Smooth muscle cell (in vitro differentiated cells): Measurements from ENCODE around the gene GNGT1. TPM values are rescaled to one million over a fixed set of nuclear protein-coding genes. Genes with fewer than 3 reads are reported as not detected.

Source experiments
- DNase-seq: peaks from one replicate; lab custom pipeline; 2025; ENCODE audit not compliant: unreplicated experiment; lab: John Stamatoyannopoulos, UW
- H2AFZ ChIP-seq: fragments of 200-600 bp; sonication (generic); 2 replicates; pipeline ENCODE4 v1.6.0; 2016; ENCODE audit warnings: antibody characterized with exemption, low read depth, mild to moderate bottlenecking
- H3F3A ChIP-seq: fragments of 200-600 bp; sonication (generic); 2 replicates; pipeline ENCODE4 v1.6.0; 2017; ENCODE audit warnings: antibody characterized with exemption, low read depth
- H3K27ac ChIP-seq: fragments of 200-600 bp; sonication (generic); 2 replicates; pipeline ENCODE4 v1.5.1; 2016; ENCODE audit warnings: low read depth, mild to moderate bottlenecking
- H3K27me3 ChIP-seq: fragments of 200-600 bp; sonication (generic); 2 replicates; pipeline ENCODE4 v1.6.1; 2016; ENCODE audit warnings: low read depth, mild to moderate bottlenecking
- H3K36me3 ChIP-seq: fragments of 200-600 bp; sonication (generic); 2 replicates; pipeline ENCODE4 v1.5.1; 2016; ENCODE audit warnings: low read depth
- H3K4me1 ChIP-seq: fragments of 200-600 bp; sonication (generic); 2 replicates; pipeline ENCODE4 v1.5.1; 2016; ENCODE audit warnings: low read depth
- H3K4me2 ChIP-seq: fragments of 200-600 bp; sonication (generic); 2 replicates; pipeline ENCODE4 v1.6.0; 2016; ENCODE audit warnings: mild to moderate bottlenecking
- H3K4me3 ChIP-seq: fragments of 200-600 bp; sonication (generic); 2 replicates; pipeline ENCODE4 v1.5.1; 2016; ENCODE audit warnings: mild to moderate bottlenecking
- H3K79me2 ChIP-seq: fragments of 200-600 bp; sonication (generic); 2 replicates; pipeline ENCODE4 v1.6.0; 2016; ENCODE audit warnings: low read depth, mild to moderate bottlenecking
- H3K9ac ChIP-seq: fragments of 200-600 bp; sonication (generic); 2 replicates; pipeline ENCODE4 v1.6.0; 2016; ENCODE audit warnings: low read depth
- H3K9me3 ChIP-seq: fragments of 200-600 bp; sonication (generic); replicated peaks from 2 replicates; pipeline ENCODE4 v1.5.1; 2016; ENCODE audit warnings: low read depth
- H4K20me1 ChIP-seq: fragments of 200-600 bp; sonication (generic); 2 replicates; pipeline ENCODE4 v1.6.0; 2016; ENCODE audit warnings: low read depth
- WGBS: methylation state at CpG from one replicate; pipeline ENCODE4 v1.1.7; 2016; ENCODE audit warnings: low lambda C conversion rate; 5-methylcytosine and 5-hydroxymethylcytosine counted together
- polyA plus RNA-seq: library from polyadenylated mRNA; unstranded; fragments of >200 nt; fragmentation: Nextera tagmentation; extraction: Ambion mirVana; gene quantifications from 2 replicates; pipeline ENCODE4 v1.2.1, GENCODE V29; 2016
- total RNA-seq: library from RNA; depleted of rRNA; stranded (reverse); fragments of >200 nt; gene quantifications from 2 replicates; pipeline ENCODE4 v1.2.3, GENCODE V29; 2014
- TF ChIP-seq, protein P1 (sequence below): fragments of 200-600 bp; sonication (generic); IDR thresholded peaks from 2 replicates; pipeline ENCODE4 v1.5.1; 2017; ENCODE audit warnings: borderline replicate concordance, mild to moderate bottlenecking, antibody characterized with exemption; ENCODE audit not compliant: insufficient read depth, poor library complexity, severe bottlenecking

Gene GNGT1
- total and polyA plus RNA-seq, 2 experiments from 2014 or later, result not detected

DNA sequence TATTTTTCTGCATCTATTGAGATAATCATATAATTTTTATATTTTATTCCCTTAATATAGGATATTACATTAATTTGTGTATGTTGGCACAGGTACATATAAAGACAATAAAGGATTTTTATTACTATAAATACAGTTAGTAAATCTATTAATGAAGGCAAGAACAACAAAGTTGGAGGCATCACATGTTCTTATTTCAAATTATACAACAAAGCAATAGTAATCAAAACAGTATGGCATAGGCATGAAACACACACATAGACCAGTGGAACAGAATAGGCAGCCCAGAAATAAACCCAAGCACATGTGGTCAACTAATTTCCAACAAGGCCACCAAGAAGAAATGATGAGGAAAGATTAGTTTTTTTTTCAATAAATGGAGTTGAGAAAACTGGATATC is 27.0 kb upstream of the GNGT1 start:
- H3K27me3 ChIP-seq, result no peaks in the 10 kb centered on the region
- no peak overlapping the region for H3K9ac ChIP-seq
- TF ChIP-seq, protein P1, sequence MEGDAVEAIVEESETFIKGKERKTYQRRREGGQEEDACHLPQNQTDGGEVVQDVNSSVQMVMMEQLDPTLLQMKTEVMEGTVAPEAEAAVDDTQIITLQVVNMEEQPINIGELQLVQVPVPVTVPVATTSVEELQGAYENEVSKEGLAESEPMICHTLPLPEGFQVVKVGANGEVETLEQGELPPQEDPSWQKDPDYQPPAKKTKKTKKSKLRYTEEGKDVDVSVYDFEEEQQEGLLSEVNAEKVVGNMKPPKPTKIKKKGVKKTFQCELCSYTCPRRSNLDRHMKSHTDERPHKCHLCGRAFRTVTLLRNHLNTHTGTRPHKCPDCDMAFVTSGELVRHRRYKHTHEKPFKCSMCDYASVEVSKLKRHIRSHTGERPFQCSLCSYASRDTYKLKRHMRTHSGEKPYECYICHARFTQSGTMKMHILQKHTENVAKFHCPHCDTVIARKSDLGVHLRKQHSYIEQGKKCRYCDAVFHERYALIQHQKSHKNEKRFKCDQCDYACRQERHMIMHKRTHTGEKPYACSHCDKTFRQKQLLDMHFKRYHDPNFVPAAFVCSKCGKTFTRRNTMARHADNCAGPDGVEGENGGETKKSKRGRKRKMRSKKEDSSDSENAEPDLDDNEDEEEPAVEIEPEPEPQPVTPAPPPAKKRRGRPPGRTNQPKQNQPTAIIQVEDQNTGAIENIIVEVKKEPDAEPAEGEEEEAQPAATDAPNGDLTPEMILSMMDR, result no peak
- no peak overlapping the region for H2AFZ ChIP-seq
- no peak overlapping the region for H3K4me3 ChIP-seq
- DNase-seq, result no peak
- no peaks in the 10 kb centered on the region for H3K9me3 ChIP-seq
- H3K27ac ChIP-seq, result no peak overlapping the region
- H3K4me1 ChIP-seq, result no peaks in the 10 kb centered on the region
- no peaks in the 10 kb centered on the region for H3F3A ChIP-seq
- no peak overlapping the region for H3K4me2 ChIP-seq
- H3K36me3 ChIP-seq, result no peaks in the 10 kb centered on the region
- no peaks in the 10 kb centered on the region for H3K79me2 ChIP-seq
- H4K20me1 ChIP-seq, result no peaks in the 10 kb centered on the region

DNA sequence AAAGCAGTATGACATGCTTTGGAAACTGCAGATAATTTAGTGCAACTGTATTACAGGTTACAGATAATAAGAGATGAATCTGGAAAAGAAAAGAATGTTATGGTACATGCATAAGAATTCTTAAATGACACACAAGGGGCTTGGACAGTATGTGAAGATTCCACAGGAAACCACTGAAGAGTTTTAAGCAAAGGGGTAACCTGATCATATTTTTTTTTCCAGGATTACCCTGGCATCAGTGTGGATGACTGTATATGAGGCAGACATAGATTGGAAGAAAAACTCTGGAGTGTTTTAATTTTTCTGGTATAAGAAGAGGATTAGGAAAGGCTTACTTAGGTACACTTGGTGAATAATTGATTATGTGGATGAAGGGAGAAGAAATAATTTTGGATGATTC is 23.9 kb upstream of the GNGT1 start:
- DNase-seq, result no peak
- Histone ChIP-seq H3K9ac (no peak overlapping the region), H2AFZ (no peak overlapping the region), H4K20me1 (no peaks in the 10 kb centered on the region), H3K27me3 (no peaks in the 10 kb centered on the region), H3K9me3 (no peaks in the 10 kb centered on the region), H3K4me3 (no peak overlapping the region), H3F3A (no peaks in the 10 kb centered on the region), H3K36me3 (no peaks in the 10 kb centered on the region), H3K79me2 (no peaks in the 10 kb centered on the region), H3K4me1 (no peaks in the 10 kb centered on the region), H3K4me2 (no peak overlapping the region), H3K27ac (no peak overlapping the region)
- TF ChIP-seq, protein P1, result no peak

DNA sequence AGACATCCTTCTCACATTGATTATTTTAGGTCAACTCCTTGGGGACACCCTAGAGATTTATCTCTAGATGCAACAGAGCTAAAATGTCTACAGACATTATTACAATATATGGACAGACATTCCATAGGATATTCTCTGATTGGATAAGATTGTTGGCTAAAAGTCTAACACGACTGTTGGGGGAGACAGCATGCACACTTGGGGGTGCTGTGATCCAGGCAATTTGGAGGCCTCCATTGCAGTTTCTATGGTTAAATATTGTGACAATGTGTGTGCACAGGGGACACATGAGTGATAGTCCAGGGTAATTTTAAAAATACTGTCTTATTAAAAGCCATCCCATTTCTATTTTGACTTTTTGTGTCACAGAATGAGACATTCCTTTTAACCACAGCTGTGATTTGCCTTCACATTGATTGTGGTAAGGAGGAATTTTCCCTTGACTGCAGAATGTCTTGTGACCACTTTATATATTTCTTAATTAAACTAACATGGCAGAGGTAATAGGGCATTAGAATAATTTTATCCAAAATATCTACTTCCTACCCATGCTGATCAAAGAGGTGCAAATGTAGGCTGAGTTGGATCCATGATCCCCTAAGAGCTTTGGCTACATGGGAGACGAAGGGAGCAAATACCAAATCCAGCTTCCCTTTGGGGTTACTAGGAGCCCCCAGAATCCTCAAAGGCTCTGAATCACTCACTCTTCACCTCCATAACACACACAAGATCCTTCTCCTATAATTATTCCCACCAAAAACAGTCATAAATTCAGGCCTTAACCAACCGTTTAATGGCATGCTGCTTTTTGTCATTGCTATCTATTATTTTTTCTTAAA is 23.1 kb upstream of the GNGT1 start:
- H4K20me1 ChIP-seq, result no peaks in the 10 kb centered on the region
- no peaks in the 10 kb centered on the region for H3K4me1 ChIP-seq
- H3K79me2 ChIP-seq, result no peaks in the 10 kb centered on the region
- no peaks in the 10 kb centered on the region for H3K27me3 ChIP-seq
- no peaks in the 10 kb centered on the region for H3F3A ChIP-seq
- H3K4me3 ChIP-seq, result no peak overlapping the region
- H3K9me3 ChIP-seq, result no peaks in the 10 kb centered on the region
- H3K4me2 ChIP-seq, result no peak overlapping the region
- no peak overlapping the region for H2AFZ ChIP-seq
- H3K9ac ChIP-seq, result no peak overlapping the region
- no peak for DNase-seq
- TF ChIP-seq, protein P1, result no peak
- no peak overlapping the region for H3K27ac ChIP-seq
- WGBS, result 92% methylated on average over 3 of the region's 3 CpGs
- H3K36me3 ChIP-seq, result no peaks in the 10 kb centered on the region

DNA sequence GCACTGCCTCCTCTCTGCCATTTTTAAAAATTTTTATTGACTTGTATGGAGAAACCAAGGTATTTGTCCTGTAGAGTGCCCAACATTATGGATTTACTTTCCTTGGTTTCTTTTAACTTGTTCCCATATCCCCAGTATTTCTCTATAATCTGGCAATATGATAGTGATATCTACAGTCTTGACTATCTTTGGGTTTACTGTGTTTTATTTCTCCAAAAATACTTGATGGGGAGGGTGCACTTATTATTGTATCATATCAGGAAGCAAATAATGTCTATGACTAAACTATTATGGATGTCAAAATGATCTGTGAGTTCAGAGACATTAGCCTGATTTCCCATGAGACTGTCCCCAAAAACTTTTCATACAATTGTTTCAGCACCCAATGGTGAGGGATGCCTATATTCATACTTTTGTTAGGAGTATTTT is 22.4 kb upstream of the GNGT1 start:
- H4K20me1 ChIP-seq, result no peaks in the 10 kb centered on the region
- TF ChIP-seq, protein P1, result no peak
- no peak overlapping the region for H3K9ac ChIP-seq
- no peaks in the 10 kb centered on the region for H3F3A ChIP-seq
- H3K4me3 ChIP-seq, result no peak overlapping the region
- no peak for DNase-seq
- H3K27me3 ChIP-seq, result no peaks in the 10 kb centered on the region
- H3K27ac ChIP-seq, result no peak overlapping the region
- H3K36me3 ChIP-seq, result no peaks in the 10 kb centered on the region
- no peaks in the 10 kb centered on the region for H3K79me2 ChIP-seq
- H3K4me1 ChIP-seq, result no peaks in the 10 kb centered on the region
- no peak overlapping the region for H3K4me2 ChIP-seq
- H3K9me3 ChIP-seq, result no peaks in the 10 kb centered on the region
- H2AFZ ChIP-seq, result no peak overlapping the region
